ENCODE data around the gene RORB.

RORB gene

GRCh38 chr9:74609671-74610405 lies 112.7 kb downstream of the RORB start:
- Mint-ChIP-seq H3K4me1 (no peaks in the 10 kb centered on the region), H3K4me3 (no peak overlapping the region), H3K36me3 (ENCODE audit: low read depth) (no peaks in the 10 kb centered on the region), H3K27me3 (ENCODE audit: low read depth) (peaks cover 6% of the 10 kb centered on the region), H3K27ac (no peak overlapping the region), H3K9me3 (no peaks in the 10 kb centered on the region)
- TF ChIP-seq CTCF (IDR thresholded peaks at IDR 0.05; ENCODE audit: unreplicated experiment in 3 of 3) = no peak

- H3K4me1 Mint-ChIP-seq = no peaks in the 10 kb centered on the region
- TF ChIP-seq CTCF (IDR thresholded peaks at IDR 0.05; ENCODE audit: unreplicated experiment in 3 of 3) = no peak
- H3K27me3 Mint-ChIP-seq (ENCODE audit: low read depth) = peaks cover 6% of the 10 kb centered on the region
- H3K9me3 Mint-ChIP-seq = no peaks in the 10 kb centered on the region
- no peak overlapping the region for H3K27ac Mint-ChIP-seq
- no peak overlapping the region for H3K4me3 Mint-ChIP-seq
- no peaks in the 10 kb centered on the region for H3K36me3 Mint-ChIP-seq (ENCODE audit: low read depth)
These were observed 113.5 kb downstream of the RORB start for GRCh38 chr9:74610523-74611061.

- H3K27ac Mint-ChIP-seq = no peak overlapping the region
- H3K36me3 Mint-ChIP-seq (ENCODE audit: low read depth) = no peaks in the 10 kb centered on the region
- peaks cover 8% of the 10 kb centered on the region for H3K27me3 Mint-ChIP-seq (ENCODE audit: low read depth)
- H3K4me1 Mint-ChIP-seq = no peaks in the 10 kb centered on the region
- H3K9me3 Mint-ChIP-seq = no peaks in the 10 kb centered on the region
- no peak overlapping the region for H3K4me3 Mint-ChIP-seq
- TF ChIP-seq CTCF (IDR thresholded peaks at IDR 0.05; ENCODE audit: unreplicated experiment in 3 of 3) = no peak
These were observed 133.1 kb downstream of the RORB start for GRCh38 chr9:74630228-74630627.

- no peak overlapping the region for H3K27ac Mint-ChIP-seq
- H3K4me1 Mint-ChIP-seq = no peaks in the 10 kb centered on the region
- peaks cover 9% of the 10 kb centered on the region for H3K27me3 Mint-ChIP-seq (ENCODE audit: low read depth)
- no peak for TF ChIP-seq CTCF (IDR thresholded peaks at IDR 0.05; ENCODE audit: unreplicated experiment in 3 of 3)
- H3K4me3 Mint-ChIP-seq = no peak overlapping the region
- no peaks in the 10 kb centered on the region for H3K36me3 Mint-ChIP-seq (ENCODE audit: low read depth)
- no peaks in the 10 kb centered on the region for H3K9me3 Mint-ChIP-seq
These were observed 142.0 kb downstream of the RORB start for GRCh38 chr9:74639112-74639511.

- Mint-ChIP-seq H3K4me3 (no peak overlapping the region), H3K9me3 (no peaks in the 10 kb centered on the region), H3K4me1 (no peaks in the 10 kb centered on the region), H3K36me3 (ENCODE audit: low read depth) (no peaks in the 10 kb centered on the region), H3K27ac (no peak overlapping the region), H3K27me3 (ENCODE audit: low read depth) (peaks cover 6% of the 10 kb centered on the region)
- no peak for TF ChIP-seq CTCF (IDR thresholded peaks at IDR 0.05; ENCODE audit: unreplicated experiment in 3 of 3)
These were observed 145.2 kb downstream of the RORB start for GRCh38 chr9:74642376-74642775.
